ENCODE data around the gene CRTC1.

- no peak for TF ChIP-seq CTCF (IDR thresholded peaks at IDR 0.05)
- TF ChIP-seq POLR2A (IDR thresholded peaks at IDR 0.05) = no peak
These were observed 47.7 kb upstream of the CRTC1 start for GRCh38 chr19:18635831-18636182.

Measured in heart left ventricle (tissue), 13 donors.